Psoas muscle (tissue), 8 donors: ENCODE data around the gene OCRL. TPM values are rescaled to one million over a fixed set of nuclear protein-coding genes. Genes with fewer than 3 reads are reported as not detected.

ENCODE experiments used
- ATAC-seq, 4 donors: fragments of 200-7000 bp; cut with Tn5 transposase; one replicate each; pipeline ENCODE4 v1.9.1; 2020; ENCODE audit warnings: moderate library complexity in 3 of 4, mild to moderate bottlenecking in 2 of 4
- DNase-seq, 2 donors: peaks; one replicate each; pipeline ENCODE4 v3.0.0-alpha.2; 2020
- H3K27ac ChIP-seq: fragments of 200-600 bp; one replicate; pipeline ENCODE4 v1.8.0; 2022
- H3K27me3 ChIP-seq, 3 donors: fragments of 200-600 bp in 1 of 3; one replicate each; pipeline versions ENCODE4 v1.6.1 to v1.8.0; 2013 to 2022; ENCODE audit warnings: low read length in 2 of 3, mild to moderate bottlenecking in 2 of 3, moderate library complexity in 1 of 3; ENCODE audit not compliant: insufficient read depth in 3 of 3
- H3K36me3 ChIP-seq, 2 donors: fragments of 200-600 bp in 1 of 2; one replicate each; pipeline versions ENCODE4 v1.6.1 to v1.8.0; 2013 to 2022; ENCODE audit warnings: low read depth in 1 of 2, mild to moderate bottlenecking in 1 of 2, moderate library complexity in 1 of 2; ENCODE audit not compliant: insufficient read depth in 1 of 2
- H3K4me1 ChIP-seq: fragments of 200-600 bp; one replicate; pipeline ENCODE4 v1.8.0; 2022
- H3K4me3 ChIP-seq: fragments of 200-600 bp; one replicate; pipeline ENCODE4 v1.8.0; 2022; ENCODE audit warnings: mild to moderate bottlenecking
- H3K9me3 ChIP-seq: fragments of 200-600 bp; one replicate; pipeline ENCODE4 v1.8.0; 2022
- CTCF ChIP-seq: fragments of 200-600 bp; IDR thresholded peaks from one replicate; pipeline ENCODE4 v1.8.0; 2022; ENCODE audit warnings: antibody characterized with exemption
- WGBS, 3 donors: extraction: QIAGEN DNeasy Blood & Tissue Kit; methylation state at CpG; one replicate each; pipeline versions ENCODE4 v1.1.6 to v1.1.7; 2013; 5-methylcytosine and 5-hydroxymethylcytosine counted together
- intact Hi-C, 2 donors: fragments of 100-400 bp; cut with DNase I; formaldehyde crosslinking; loops; one replicate each; pipeline versions ENCODE4 v1.11.0 to v1.14.2; 2022
- long read RNA-seq, 2 donors: library from polyadenylated mRNA; unstranded; transcript quantifications; one replicate each; pipeline ENCODE4 v2.0.0, GENCODE V29; 2021
- polyA plus RNA-seq, 3 donors: library from polyadenylated mRNA; stranded (reverse); fragments of 200-250 nt; gene quantifications; one replicate each; pipeline ENCODE4 v1.2.3, GENCODE V29; 2013
- total RNA-seq, 4 donors: library from RNA; stranded (reverse); fragmentation: NEBNext Ultra II Directional in 2 of 4; extraction: Animal tissue kit (Norgen Biotek cat#: 25700) in 2 of 4; gene quantifications; one replicate each; pipeline versions ENCODE4 v1.2.1 to v1.2.4, GENCODE V29; 2021 to 2023
- donor health status: healthy with polysubstance abuse.
- donor health status: DM: no; HTN: no; CAD: no; lungs with moderate emphysema.
- donor health status: Bipolar disorder and iron deficiency.
- donor health status: healthy.
- donor health status: DM: yes; HTN: yes; CAD: no.
- donor health status: DM: no; HTN: no; CAD: no.
- donor health status: DM: no; HTN: no; CAD: no.
- donor health status: DM: yes; HTN: yes; CAD: no.

The OCRL gene
- total RNA-seq, result 10 to 100 TPM in 3 of 4 donors, 1 to 10 TPM in 1; 9.0 to 14.8 (median 11.3) TPM
- 10 to 100 TPM in 1 of 3 donors, 1 to 10 TPM in 2; 5.1 to 11.3 (median 5.2) TPM for polyA plus RNA-seq
- long read RNA-seq, donor 1, full-length matches to known transcripts, result 5 of 9 reads
- long read RNA-seq, donor 1, partial matches to known transcripts, result 1 of 9 reads
- long read RNA-seq, donor 1, other reads (novel, unspliced or antisense), result 3 of 9 reads
- long read RNA-seq, donor 2, full-length matches to known transcripts, result 6 of 16 reads
- long read RNA-seq, donor 2, partial matches to known transcripts, result 3 of 16 reads
- long read RNA-seq, donor 2, other reads (novel, unspliced or antisense), result 7 of 16 reads

DNA sequence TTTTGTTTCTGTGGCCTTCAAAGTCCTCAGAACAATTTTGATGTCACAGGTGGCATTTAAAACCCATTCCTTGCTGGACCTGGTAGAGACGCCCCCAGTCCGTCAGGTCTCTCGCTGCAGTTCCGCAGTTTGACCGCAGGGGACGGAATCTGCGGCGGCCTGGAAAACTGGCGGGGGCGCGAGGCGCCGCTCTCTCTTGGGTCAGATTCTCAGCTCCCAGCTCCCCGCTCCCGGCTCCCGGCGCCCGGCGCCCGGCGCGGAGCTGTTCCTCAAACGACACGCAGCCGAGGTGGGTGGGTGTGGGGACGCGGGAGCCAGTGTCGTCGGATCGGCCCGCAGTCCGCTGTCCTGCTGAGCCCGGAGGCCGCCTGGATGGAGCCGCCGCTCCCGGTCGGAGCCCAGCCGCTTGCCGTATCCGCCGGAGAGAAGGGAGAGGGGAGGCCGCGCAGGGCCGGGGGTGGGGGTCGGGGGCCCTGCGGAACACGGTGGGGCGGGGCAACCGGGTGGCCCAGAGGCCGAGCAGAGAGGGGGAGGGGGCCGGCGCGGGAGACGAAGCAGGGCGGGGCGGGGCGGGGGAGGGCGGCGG lies at the start of gene OCRL:
Gene OCRL, plus strand, starts transcription at position 192 of the 586 bp plus-strand sequence. Its CDS starts 181 bp downstream, at position 373.
- TF ChIP-seq CTCF, result peak; percentile 72

DNA sequence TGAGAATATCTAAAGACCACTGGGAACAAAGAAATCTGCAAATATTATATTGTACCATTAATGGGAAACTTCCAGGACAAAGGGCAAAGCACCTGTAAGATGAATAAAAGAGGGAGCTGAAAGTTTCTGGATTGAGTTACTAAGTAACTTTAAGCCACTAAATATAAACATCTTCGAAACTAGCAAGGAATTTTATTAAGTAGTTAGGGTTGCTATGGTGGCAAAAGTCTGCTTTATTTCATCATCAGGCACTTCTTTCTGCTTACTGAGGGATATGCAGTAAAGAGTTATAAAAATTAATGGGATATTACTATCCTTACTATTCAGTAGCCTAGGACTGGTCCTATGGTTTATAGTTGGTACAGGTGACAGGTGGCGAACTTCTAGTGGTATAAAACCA lies 49.7 kb upstream of the OCRL start:
- no peak overlapping the region for H3K27ac ChIP-seq
- intact Hi-C loops, result loop anchor here in 1 of 2 donors (10.0 kb wide), 1 partner anchor 734 kb away; no protein-coding TSS in a partner anchor
- DNase-seq, result no peak
- no peak for TF ChIP-seq CTCF
- H3K27me3 ChIP-seq, result no peaks in the 10 kb centered on the region
- no peaks in the 10 kb centered on the region for H3K4me1 ChIP-seq
- ATAC-seq, result no peak
- 62 to 100% (median 92%) methylated on average over 2 of the region's 2 CpGs for WGBS, 3 donors
- peaks cover 0 to 78% of the 10 kb centered on the region in 2 donors for H3K36me3 ChIP-seq
- H3K4me3 ChIP-seq, result no peak overlapping the region
- no peaks in the 10 kb centered on the region for H3K9me3 ChIP-seq

More for the DNA sequence above, at the start of gene OCRL:
- intact Hi-C loops, result no loop called here
- peak; percentile 85 to 95 (median 94) for ATAC-seq
- peak; percentile 66 to 80 for DNase-seq
- H3K9me3 ChIP-seq, result no peaks in the 10 kb centered on the region
- H3K4me3 ChIP-seq, result peak within 1 kb of the TSS; percentile 68
- no peaks in the 10 kb centered on the region for H3K36me3 ChIP-seq
- 0 to 17% (median 0%) methylated on average over 27 to 39 of the region's 60 CpGs for WGBS, 3 donors
- no peaks in the 10 kb centered on the region for H3K27me3 ChIP-seq
- no peaks in the 10 kb centered on the region for H3K4me1 ChIP-seq
- peak within 1 kb of the TSS; percentile 81 for H3K27ac ChIP-seq

GRCh38 chrX:129493643-129494042 lies 46.4 kb upstream of the OCRL start:
- DNase-seq (no peak), ATAC-seq (no peak)
- Histone ChIP-seq H3K27ac (no peak overlapping the region), H3K4me1 (no peaks in the 10 kb centered on the region), H3K27me3 (no peaks in the 10 kb centered on the region), H3K36me3 (peaks cover 0 to 80% of the 10 kb centered on the region in 2 donors), H3K9me3 (no peaks in the 10 kb centered on the region), H3K4me3 (no peak overlapping the region)
- intact Hi-C loops, result loop anchor here in 1 of 2 donors (10.0 kb wide), 1 partner anchor 731 kb away; no protein-coding TSS in a partner anchor
- 45 to 80% (median 76%) methylated on average over 4 of the region's 4 CpGs for WGBS, 3 donors
- no peak for TF ChIP-seq CTCF

DNA sequence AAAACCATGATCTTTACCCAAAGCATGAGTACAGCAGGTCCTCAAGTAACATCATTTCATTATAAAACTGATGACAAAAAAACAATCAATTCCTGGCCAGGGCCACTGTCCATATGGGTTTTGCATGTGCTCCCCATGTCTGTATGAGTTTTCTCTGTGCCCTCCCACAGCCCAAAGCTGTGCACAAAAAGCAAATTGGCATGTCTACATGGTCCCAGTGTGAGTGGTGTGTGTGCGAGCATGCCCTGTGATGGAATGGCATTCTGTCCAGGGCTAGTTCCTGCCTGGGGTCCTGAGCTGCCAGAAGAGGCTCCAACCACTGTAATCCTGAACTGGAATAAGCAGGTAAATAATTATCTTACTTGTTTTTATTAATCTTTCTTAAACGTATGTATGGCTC lies 45.2 kb upstream of the OCRL start:
- no peaks in the 10 kb centered on the region for H3K27me3 ChIP-seq
- WGBS, 3 donors, result 72 to 87% (median 86%) methylated on average over 2 of the region's 2 CpGs
- no peaks in the 10 kb centered on the region for H3K4me1 ChIP-seq
- H3K9me3 ChIP-seq, result no peaks in the 10 kb centered on the region
- DNase-seq, result no peak
- H3K36me3 ChIP-seq, result peaks cover 0 to 82% of the 10 kb centered on the region in 2 donors
- TF ChIP-seq CTCF, result no peak
- intact Hi-C loops, result loop anchor here in 1 of 2 donors (10.0 kb wide), 1 partner anchor 730 kb away; no protein-coding TSS in a partner anchor
- no peak for ATAC-seq
- no peak overlapping the region for H3K27ac ChIP-seq
- no peak overlapping the region for H3K4me3 ChIP-seq
